Vagina (tissue), 2 donors: ENCODE results near the gene MPEG1.

Experiments
- POLR2A ChIP-seq, 2 donors: fragments of 450-650 bp; IDR thresholded peaks; one replicate each; pipeline ENCODE4 v1.6.1; 2017; ENCODE audit warnings: antibody characterized with exemption in 2 of 2, mild to moderate bottlenecking in 2 of 2, moderate library complexity in 2 of 2
- POLR2AphosphoS5 ChIP-seq, 2 donors: sonication (generic); formaldehyde crosslinking; IDR thresholded peaks; one replicate each; pipeline ENCODE4 v1.9.0; 2017; ENCODE audit warnings: antibody characterized with exemption in 2 of 2, mild to moderate bottlenecking in 2 of 2, low read depth in 1 of 2; ENCODE audit not compliant: insufficient read depth in 1 of 2

DNA sequence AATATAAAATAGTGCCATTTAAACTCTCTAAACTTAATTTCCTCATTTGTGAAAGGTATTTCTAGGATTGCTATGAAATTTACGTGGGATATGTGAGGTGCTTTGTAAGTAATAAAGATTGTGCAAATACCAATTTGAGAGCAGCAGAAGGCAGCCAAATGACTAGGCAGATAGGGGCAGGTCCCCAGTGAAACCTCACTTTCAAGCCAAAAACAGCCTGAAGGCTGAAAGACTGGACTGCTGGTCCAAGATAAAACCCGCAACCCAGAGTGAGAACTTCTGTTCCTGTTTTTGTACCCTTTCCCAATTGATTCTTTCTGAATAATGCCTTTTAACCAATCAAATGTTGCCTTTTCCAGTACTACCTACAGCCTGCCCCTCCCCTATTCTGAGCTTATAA lies 33.6 kb downstream of the MPEG1 start:
- TF ChIP-seq POLR2AphosphoS5 (IDR thresholded peaks at IDR 0.05; ENCODE audit: insufficient read depth in 1 of 2, low read depth in 1 of 2) (no peak), POLR2A (IDR thresholded peaks at IDR 0.05) (no peak)
